B cell (primary cell): ENCODE results near the gene NYNRIN. TPM values are rescaled to one million over a fixed set of nuclear protein-coding genes. Genes with fewer than 3 reads are reported as not detected.

Experiments
- ATAC-seq: fragments of 200-7000 bp; cut with Tn5 transposase; one replicate; pipeline ENCODE4 v1.10.0; 2021; ENCODE audit warnings: low read depth, mild to moderate bottlenecking, moderate number of reproducible peaks, moderate library complexity
- CTCF ChIA-PET: fragments of 350-600 bp; sonication (Branson Sonifier 250); formaldehyde crosslinking; loops from one replicate; lab custom pipeline; 2021; ENCODE audit warnings: antibody characterized with exemption, inconsistent platforms; lab: Charles Lee
- POLR2A ChIA-PET: fragments of 350-600 bp; sonication (Branson Sonifier 250); formaldehyde crosslinking; loops from one replicate; lab custom pipeline; 2021; ENCODE audit warnings: antibody characterized with exemption; lab: Charles Lee
- DNase-seq: peaks from one replicate; pipeline ENCODE4 v3.0.0; 2013
- H2AFZ ChIP-seq: 2 replicates; pipeline ENCODE4 v1.6.1; 2012; ENCODE audit warnings: mild to moderate bottlenecking, low read depth, low read length; ENCODE audit not compliant: insufficient read depth, poor library complexity, severe bottlenecking
- H3K27ac ChIP-seq, 2 donors: 1 replicate in 1 of 2; 2 replicates in 1 of 2; pipeline ENCODE4 v1.5.1; 2012 to 2013; ENCODE audit warnings: low read length in 2 of 2, mild to moderate bottlenecking in 2 of 2, moderate library complexity in 1 of 2
- H3K27me3 ChIP-seq, 4 experiments: fragments of 200-600 bp in 1 of 4; sonication (generic) in 1 of 4; replicated peaks in 1 of 4; 1 replicate in 2 of 4; 2 replicates in 2 of 4; pipeline versions ENCODE4 v1.6.1 to v1.7.0; 2013 to 2016; ENCODE audit warnings: low read length in 3 of 4, mild to moderate bottlenecking in 2 of 4, mixed read lengths in 1 of 4, moderate library complexity in 1 of 4; ENCODE audit not compliant: insufficient read depth in 4 of 4, control insufficient read depth in 3 of 4; ENCODE audit errors: control extremely low read depth in 1 of 4
- H3K36me3 ChIP-seq, 2 experiments: replicated peaks in 1 of 2; 1 replicate in 1 of 2; 2 replicates in 1 of 2; pipeline versions ENCODE4 v1.6.1 to v1.7.1; 2013; ENCODE audit warnings: low read length in 1 of 2; ENCODE audit not compliant: insufficient read depth in 2 of 2, control insufficient read depth in 1 of 2; ENCODE audit errors: control extremely low read depth in 1 of 2, extremely low read depth in 1 of 2
- H3K4me1 ChIP-seq, 2 donors: fragments of 200-600 bp in 1 of 2; sonication (generic) in 1 of 2; 1 replicate in 1 of 2; 2 replicates in 1 of 2; pipeline versions ENCODE4 v1.5.1 to v1.6.1; 2013 to 2017; ENCODE audit warnings: low read length in 2 of 2; ENCODE audit not compliant: control insufficient read depth in 2 of 2, insufficient read depth in 2 of 2
- H3K4me2 ChIP-seq: replicated peaks from 2 replicates; pipeline ENCODE3; 2012; ENCODE audit warnings: mild to moderate bottlenecking, low read depth, low read length; ENCODE audit not compliant: poor library complexity, severe bottlenecking
- H3K4me3 ChIP-seq, 5 experiments: fragments of 200-600 bp in 1 of 5; sonication (generic) in 1 of 5; 1 replicate in 3 of 5; 2 replicates in 2 of 5; pipeline versions ENCODE4 v1.5.1 to v1.7.0; 2011 to 2016; ENCODE audit warnings: low read length in 4 of 5, mild to moderate bottlenecking in 4 of 5, low read depth in 2 of 5, control low read depth in 1 of 5, moderate library complexity in 1 of 5; ENCODE audit not compliant: insufficient read depth in 1 of 5; ENCODE audit errors: control extremely low read depth in 1 of 5, extremely low read depth in 1 of 5
- H3K79me2 ChIP-seq: fragments of 200-600 bp; sonication (generic); one replicate; pipeline ENCODE4 v1.6.0; 2016; ENCODE audit warnings: low read length; ENCODE audit not compliant: control insufficient read depth, insufficient read depth
- H3K9ac ChIP-seq: fragments of 200-600 bp; sonication (generic); 2 replicates; pipeline ENCODE4 v1.6.1; 2017; ENCODE audit warnings: mild to moderate bottlenecking, low read length, moderate library complexity
- H3K9me3 ChIP-seq, 3 donors: one replicate each; pipeline versions ENCODE4 v1.6.1 to v1.7.1; 2013; ENCODE audit warnings: low read length in 2 of 3; ENCODE audit not compliant: control insufficient read depth in 2 of 3, insufficient read depth in 1 of 3; ENCODE audit errors: control extremely low read depth in 1 of 3
- H4K20me1 ChIP-seq: 2 replicates; pipeline ENCODE4 v1.6.0; 2012; ENCODE audit warnings: mild to moderate bottlenecking, low read length; ENCODE audit not compliant: insufficient read depth, control insufficient read depth, poor library complexity, severe bottlenecking
- H3K27ac Mint-ChIP-seq: one replicate; pipeline ENCODE4 v1.8.0; 2021; ENCODE audit warnings: mixed read lengths
- H3K27me3 Mint-ChIP-seq: one replicate; pipeline ENCODE4 v1.8.0; 2021; ENCODE audit warnings: mixed read lengths
- H3K4me1 Mint-ChIP-seq: one replicate; pipeline ENCODE4 v1.8.0; 2021; ENCODE audit warnings: mixed read lengths
- H3K4me3 Mint-ChIP-seq: one replicate; pipeline ENCODE4 v1.8.0; 2021; ENCODE audit warnings: mixed read lengths
- H3K9me3 Mint-ChIP-seq: one replicate; pipeline ENCODE4 v1.8.0; 2022; ENCODE audit warnings: mixed read lengths; ENCODE audit not compliant: insufficient read depth
- CTCF ChIP-seq: fragments of 200-600 bp; IDR thresholded peaks from one replicate; pipeline ENCODE4 v1.8.0; 2022; ENCODE audit warnings: antibody characterized with exemption, mild to moderate bottlenecking
- EZH2 ChIP-seq: IDR thresholded peaks from 2 replicates; pipeline ENCODE4 v1.6.1; 2012; ENCODE audit warnings: borderline replicate concordance, low read depth, mild to moderate bottlenecking, moderate library complexity, low read length; ENCODE audit not compliant: insufficient read depth, poor library complexity, severe bottlenecking
- WGBS: methylation state at CpG from one replicate; pipeline ENCODE4 v1.1.5; 2013; ENCODE audit warnings: missing lambda C conversion rate; ENCODE audit not compliant: insufficient coverage; 5-methylcytosine and 5-hydroxymethylcytosine counted together
- intact Hi-C: fragments of 100-400 bp; cut with micrococcal nuclease; formaldehyde crosslinking; loops from one replicate; pipeline ENCODE4 v1.10.0; 2022
- polyA plus RNA-seq: library from polyadenylated mRNA; depleted of rRNA; stranded (reverse); fragments of >200 nt; gene quantifications from 2 replicates; pipeline ENCODE4 v1.2.3, GENCODE V29; 2012
- total RNA-seq, 2 donors: library from RNA; stranded (reverse); fragments of 120-200 nt in 1 of 2; gene quantifications; 1 replicate in 1 of 2; 2 replicates in 1 of 2; pipeline versions ENCODE4 v1.2.3 to v1.2.4, GENCODE V29; 2013 to 2022

Gene NYNRIN
- total and polyA plus RNA-seq, 2 donors (not counting 1 experiment from before 2014, with no cell fraction given): 0.04 to 0.34 TPM

- no peak overlapping the region for H2AFZ ChIP-seq
- no peak overlapping the region for H3K27ac ChIP-seq
- no peaks in the 10 kb centered on the region for H3K36me3 ChIP-seq
- ChIA-PET POLR2A (no interaction called here), CTCF (no interaction called here)
- peaks cover 0 to 2% of the 10 kb centered on the region in 2 donors for H3K4me1 ChIP-seq
- H3K9me3 Mint-ChIP-seq: peaks cover 2% of the 10 kb centered on the region
- no peaks in the 10 kb centered on the region for H4K20me1 ChIP-seq
- H3K4me1 Mint-ChIP-seq: peaks cover 6% of the 10 kb centered on the region
- H3K79me2 ChIP-seq: no peaks in the 10 kb centered on the region
- no peaks in the 10 kb centered on the region for H3K27me3 ChIP-seq
- H3K9me3 ChIP-seq: no peaks in the 10 kb centered on the region
- no peak overlapping the region for H3K27ac Mint-ChIP-seq
- no peak overlapping the region for H3K4me3 ChIP-seq
- ATAC-seq (no peak), DNase-seq (no peak)
- intact Hi-C loops: no loop called here
- TF ChIP-seq CTCF (no peak), EZH2 (no peak)
- no peak overlapping the region for H3K9ac ChIP-seq
- no peaks in the 10 kb centered on the region for H3K27me3 Mint-ChIP-seq
- no peak overlapping the region for H3K4me2 ChIP-seq
- H3K4me3 Mint-ChIP-seq: no peak overlapping the region
- WGBS: 92% methylated on average over 2 of the region's 5 CpGs
These were observed 64.4 kb downstream of the NYNRIN start for GRCh38 chr14:24463017-24463883.
